T47D (cell line): ENCODE results near the gene CUL9.

Source experiments
- DNase-seq, 2 experiments: peaks; one replicate each; pipeline versions ENCODE4 v3.0.0 to v3.0.0-alpha.2; 2011 to 2012; ENCODE audit warnings: low read depth in 1 of 2, low spot score in 1 of 2
- JUND ChIP-seq: IDR thresholded peaks from 2 replicates; pipeline ENCODE4 v1.6.1; 2012; ENCODE audit warnings: low read depth
- in situ Hi-C: cut with HindIII; loops from 2 replicates; pipeline ENCODE4 v1.10.0; 2016; ENCODE audit warnings: low sequenced_read_pairs, low pct_unique_long_range_greater_than_20kb

The CUL9 gene

DNA sequence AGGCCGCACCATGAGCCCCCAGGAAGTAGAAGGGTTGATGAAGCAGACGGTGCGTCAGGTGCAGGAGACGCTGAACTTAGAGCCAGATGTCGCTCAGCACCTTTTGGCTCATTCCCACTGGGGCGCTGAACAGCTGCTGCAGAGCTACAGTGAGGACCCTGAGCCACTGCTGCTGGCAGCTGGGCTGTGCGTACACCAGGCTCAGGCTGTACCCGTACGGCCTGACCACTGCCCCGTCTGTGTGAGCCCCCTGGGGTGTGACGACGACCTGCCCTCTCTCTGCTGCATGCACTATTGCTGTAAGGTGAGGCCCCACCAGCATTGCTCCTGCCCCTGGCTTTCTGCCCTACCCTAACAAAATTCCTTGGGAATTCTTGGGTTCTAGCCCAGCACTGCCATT is 34.2 kb downstream of the CUL9 start:
- DNase-seq, result no peak
- no peak for TF ChIP-seq JUND
- in situ Hi-C loops, result no loop called here

DNA sequence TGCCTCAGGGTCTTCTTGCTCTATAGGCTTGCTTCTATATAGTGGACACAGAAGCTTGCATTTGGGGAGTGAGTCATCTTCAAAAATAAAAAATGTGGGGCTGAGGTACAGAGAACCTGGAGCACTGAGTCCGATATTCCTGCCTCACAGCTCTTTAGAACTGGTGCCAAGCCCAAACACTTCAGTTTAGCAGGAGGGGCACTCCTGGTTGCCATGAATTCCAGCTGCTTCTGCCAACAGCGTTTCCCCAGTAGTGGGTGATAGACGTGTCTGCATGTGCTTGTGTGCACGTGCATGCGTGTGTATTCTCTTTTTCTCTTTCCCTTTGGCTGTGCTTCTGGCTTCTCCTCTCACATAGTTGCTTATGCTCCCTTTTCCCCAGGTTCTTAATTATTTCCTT is 35.4 kb downstream of the CUL9 start:
- TF ChIP-seq JUND, result no peak
- no peak for DNase-seq
- in situ Hi-C loops, result no loop called here

DNA sequence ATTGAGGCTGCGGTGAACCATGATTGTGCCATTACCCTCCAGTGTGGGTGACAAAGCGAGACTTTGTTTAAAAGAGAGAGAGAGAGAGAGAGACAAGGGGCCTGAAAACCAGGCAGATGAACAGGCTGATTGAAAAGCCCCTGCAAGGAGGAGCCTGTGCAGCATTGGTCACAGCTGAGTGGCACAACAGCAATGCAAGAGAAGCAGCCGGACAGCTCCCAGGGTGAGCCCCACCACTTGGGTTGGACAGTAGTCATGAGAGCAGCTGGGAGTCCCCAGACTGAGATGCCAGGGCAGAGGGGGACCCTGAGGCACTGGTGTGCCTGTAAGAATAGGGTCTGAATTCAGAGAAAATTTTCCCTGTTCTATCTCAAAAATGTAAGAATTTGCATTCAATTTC is 37.1 kb downstream of the CUL9 start:
- DNase-seq, result no peak
- no peak for TF ChIP-seq JUND
- in situ Hi-C loops, result no loop called here

DNA sequence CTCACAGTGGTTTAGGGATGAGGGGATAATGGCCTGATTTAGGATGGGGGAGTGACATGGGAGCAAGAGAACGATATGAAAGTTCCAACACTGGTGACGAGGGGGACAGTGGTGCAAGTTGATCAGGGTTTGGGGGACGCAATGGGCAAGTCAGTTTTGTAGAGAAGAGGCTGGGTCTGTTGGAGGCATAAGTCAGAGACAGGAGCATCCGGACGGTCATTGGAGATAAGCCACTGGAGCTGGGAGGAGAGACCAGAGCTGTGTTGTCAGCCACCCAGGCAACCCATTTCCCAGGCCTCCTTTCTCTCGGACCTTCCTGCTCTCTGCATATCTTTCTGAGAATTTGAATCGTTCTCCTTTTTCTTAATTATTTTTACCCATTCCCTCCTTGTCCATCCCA is 37.8 kb downstream of the CUL9 start:
- in situ Hi-C loops, result no loop called here
- no peak for TF ChIP-seq JUND
- DNase-seq, result no peak

DNA sequence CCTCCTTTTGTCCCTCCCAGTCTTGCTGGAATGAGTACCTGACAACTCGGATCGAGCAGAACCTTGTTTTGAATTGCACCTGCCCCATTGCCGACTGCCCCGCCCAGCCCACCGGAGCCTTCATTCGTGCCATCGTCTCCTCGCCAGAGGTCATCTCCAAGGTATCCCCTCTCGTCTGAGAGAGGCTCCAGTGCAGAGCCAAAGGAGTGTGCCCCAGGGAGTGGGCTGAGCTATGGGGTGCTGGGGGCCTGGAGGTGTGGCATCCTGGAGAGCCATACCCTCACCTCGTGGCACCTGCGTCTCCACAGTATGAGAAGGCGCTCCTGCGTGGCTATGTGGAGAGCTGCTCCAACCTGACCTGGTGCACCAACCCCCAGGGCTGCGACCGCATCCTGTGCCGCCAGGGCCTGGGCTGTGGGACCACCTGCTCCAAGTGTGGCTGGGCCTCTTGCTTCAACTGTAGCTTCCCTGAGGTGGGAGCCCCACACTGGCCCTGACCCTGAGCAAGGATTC is 38.5 kb downstream of the CUL9 start:
- no peak for DNase-seq
- no peak for TF ChIP-seq JUND
- in situ Hi-C loops, result no loop called here

DNA sequence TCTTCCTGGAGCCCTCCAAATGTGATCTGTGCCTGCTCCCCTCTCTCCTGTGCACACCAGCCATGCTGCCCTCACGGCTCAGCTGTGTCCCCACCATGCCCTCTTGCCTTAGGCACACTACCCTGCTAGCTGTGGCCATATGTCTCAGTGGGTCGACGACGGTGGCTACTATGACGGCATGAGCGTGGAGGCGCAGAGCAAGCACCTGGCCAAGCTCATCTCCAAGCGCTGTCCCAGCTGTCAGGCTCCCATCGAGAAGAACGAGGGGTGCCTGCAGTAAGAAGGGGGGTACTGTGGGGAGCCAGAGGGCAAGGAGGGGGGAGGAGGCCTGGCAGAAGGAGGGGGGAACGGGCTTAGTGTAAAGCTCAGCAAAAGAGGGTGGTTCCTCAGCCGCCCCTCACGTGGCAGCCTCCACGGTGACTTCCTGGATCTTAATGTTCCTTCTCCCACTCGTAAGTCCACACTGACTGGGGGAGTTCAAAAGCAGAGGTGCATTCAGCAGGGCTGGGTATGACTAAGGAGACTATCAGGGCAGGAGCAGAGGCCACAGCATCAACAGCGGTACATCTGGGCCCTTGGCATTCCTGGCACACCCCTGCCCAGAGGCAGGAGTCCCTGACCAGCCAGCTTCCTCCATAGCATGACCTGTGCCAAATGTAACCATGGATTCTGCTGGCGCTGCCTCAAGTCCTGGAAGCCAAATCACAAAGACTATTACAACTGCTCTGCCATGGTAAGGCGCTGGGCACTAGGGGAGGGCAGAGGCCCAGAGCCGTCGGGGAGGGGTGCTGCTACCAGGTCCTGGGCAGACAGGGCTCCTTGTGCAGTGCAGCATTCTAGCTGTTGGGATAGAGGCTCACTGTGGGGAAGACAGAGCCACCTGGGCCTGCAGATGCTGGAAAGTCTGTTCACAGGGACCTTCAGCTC is 39.3 kb downstream of the CUL9 start:
- DNase-seq, result no peak
- no peak for TF ChIP-seq JUND
- in situ Hi-C loops, result no loop called here

DNA sequence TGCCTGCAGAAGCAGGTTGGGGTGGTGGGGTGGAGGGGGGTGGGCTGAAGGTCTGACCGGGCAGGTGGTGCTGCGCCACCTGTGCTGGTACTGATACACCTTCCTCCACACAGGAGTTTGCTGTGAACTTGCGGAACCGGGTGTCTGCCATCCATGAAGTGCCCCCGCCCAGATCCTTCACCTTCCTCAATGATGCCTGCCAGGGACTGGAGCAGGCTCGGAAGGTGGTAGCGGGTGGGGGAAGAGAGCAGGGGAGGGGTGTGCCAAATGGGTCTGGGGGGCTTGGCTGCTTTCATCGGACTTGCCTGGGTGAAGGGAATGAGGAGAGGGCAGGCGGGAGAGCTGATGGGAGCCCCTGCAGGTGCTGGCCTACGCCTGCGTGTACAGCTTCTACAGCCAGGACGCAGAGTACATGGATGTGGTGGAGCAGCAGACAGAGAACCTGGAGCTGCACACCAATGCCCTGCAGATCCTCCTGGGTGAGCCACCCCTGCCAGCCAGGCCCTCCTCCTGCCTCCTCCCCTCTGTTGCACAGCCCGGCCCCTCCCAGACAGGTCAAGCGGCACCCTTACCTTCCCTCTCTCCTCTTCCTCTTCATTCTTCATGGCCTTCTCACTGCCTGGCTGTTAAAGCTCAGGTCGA is 40.5 kb downstream of the CUL9 start:
- in situ Hi-C loops, result no loop called here
- DNase-seq, result no peak
- TF ChIP-seq JUND, result no peak

DNA sequence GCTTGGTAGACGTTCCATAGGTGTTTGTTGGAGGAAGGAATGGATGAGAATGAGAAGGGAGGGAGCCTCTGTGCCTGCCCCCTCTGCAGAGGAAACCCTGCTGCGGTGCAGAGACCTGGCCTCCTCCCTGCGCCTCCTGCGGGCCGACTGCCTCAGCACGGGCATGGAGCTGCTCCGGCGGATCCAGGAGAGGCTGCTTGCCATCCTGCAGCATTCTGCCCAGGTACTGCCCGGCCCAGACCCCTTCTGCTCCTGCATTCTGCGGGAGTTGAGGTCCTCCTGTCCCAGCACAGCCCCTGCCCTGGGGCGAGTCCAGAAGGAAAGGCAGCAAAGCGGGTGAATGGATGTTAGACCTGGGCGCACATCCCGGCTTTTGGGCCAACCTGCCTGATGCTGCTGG is 41.2 kb downstream of the CUL9 start:
- no peak for TF ChIP-seq JUND
- in situ Hi-C loops, result no loop called here
- no peak for DNase-seq

DNA sequence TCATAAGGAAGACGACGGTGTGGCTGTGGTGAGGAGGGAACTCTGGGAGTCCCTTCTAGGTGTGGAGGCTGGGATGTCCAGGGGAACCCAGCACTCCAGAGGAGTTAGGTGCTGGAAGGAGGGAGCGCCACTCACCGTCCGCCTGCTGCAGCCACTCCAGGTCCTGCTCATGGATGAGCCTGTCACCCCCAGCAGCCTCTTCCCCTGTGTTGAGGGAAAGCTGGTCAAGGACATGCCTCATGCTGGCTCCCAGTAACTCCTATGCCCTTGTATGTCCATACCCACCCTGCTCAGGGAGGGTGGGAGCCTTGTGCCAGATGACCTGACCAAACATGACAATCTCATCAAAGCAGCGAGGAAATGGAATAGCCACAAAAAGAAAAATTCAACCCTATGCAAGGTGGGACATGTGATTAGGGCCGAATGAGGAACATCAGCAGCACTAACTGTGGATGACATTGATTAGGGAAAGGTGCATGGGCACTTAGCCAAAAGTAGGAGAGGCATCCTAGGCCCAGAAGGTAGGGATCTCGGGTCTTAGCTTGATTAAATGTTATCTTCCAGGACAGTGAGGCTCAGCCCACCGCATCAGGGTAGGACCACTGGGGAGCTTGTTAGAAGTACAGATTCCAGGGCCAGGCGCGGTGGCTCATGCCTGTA is 44.3 kb downstream of the CUL9 start:
- no peak for DNase-seq
- in situ Hi-C loops, result no loop called here
- TF ChIP-seq JUND, result no peak

DNA sequence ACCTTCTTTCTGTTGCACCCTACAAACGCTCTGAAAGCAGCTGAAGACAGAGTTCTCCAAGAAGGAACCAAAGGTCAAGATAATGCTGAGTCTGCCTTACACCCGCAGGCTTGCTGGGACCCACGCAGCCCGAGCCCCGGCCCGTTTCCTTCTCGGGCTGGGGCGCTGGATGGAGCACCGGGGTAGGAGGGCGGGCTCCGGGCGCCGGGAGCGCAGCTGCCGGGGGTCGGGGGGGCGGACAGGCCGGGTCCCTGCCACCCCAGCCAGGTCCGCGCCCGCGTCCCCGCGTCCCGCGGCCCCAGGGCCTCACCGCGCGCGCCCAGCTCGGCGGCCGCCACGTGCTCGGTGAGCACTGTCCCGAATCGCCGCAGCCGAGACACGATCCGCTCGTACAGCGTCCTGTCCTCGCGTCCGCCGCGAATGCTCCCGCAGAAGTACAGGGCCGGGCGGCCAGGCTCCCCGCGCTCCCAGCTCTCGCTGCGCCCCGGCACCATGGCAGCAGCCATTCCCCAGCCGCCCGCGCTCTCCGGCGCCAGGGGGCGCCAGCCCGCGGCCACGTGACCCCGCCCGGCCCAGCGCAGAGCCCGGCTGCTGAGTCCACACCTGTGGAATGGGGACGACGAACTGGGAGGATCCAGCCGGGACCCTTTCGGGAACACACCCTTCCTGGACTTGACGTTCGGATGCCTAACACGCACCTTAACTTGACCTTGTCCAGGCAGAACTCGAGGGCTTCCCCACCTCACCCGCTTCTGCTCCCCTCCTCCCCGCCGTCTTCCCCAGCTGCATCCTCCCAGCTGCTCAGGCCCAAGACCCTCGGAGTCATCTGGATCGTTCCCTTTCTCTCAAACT is 47.2 kb downstream of the CUL9 start, which contains the start of gene DNPH1:
TSS of gene DNPH1 (minus strand) at position 531 of the 852 bp plus-strand sequence. CDS start at position 506, 25 bp downstream.
- no peak for TF ChIP-seq JUND
- in situ Hi-C loops, result no loop called here
- DNase-seq, result peak; percentile 75 to 81

DNA sequence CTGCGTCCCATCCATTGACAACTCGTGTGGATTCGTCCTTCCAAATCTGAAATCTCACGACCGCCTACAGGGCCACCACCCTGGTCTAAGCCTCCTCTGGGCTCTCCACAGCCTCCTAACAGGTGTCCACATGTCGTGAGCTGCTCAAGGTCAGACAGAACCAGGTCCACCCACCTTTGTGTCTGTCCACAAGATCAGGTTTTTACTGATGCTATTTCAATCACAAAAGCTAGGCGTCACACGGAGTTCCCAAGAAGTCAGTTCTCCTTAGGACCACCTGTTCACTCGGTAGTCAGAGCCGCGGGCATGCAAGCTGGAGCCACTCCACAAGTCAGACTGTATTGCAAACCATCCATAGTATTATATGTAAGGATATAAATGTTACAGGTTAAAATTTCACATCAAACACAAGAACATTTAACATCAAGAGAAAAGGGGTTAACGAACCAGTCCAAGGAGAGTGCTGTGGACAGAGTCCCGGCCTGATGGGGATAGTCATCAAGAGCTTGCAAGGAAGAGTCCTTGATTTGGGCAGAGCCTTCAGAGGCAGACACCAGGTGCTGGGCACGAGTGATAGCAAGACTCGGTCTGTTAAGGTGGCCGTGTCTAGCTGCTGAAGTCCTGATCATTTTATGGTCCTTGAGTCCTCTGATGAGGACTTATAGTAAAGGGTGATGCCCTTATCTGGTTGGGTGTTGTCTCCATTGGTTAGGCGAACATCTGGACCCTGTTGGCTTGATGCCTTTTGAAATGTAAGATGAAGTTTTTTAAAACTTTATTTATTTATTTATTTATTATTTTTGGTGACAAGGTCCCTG is 48.0 kb downstream of the CUL9 start:
- in situ Hi-C loops, result no loop called here
- no peak for TF ChIP-seq JUND
- DNase-seq, result no peak
